ENCODE data around the gene EPHA10. TPM values are rescaled to one million over a fixed set of nuclear protein-coding genes. Genes with fewer than 3 reads are reported as not detected.
"Not testable (repeated sequence)": the region's sequence is repeated elsewhere in the genome, so short reads cannot be mapped to it uniquely, and the experiment has no call there.

The EPHA10 gene
- total RNA-seq, 1 donor from 2014 or later, result not detected

GRCh38 chr1:37718181-37718900 lies 46.6 kb downstream of the EPHA10 start:
- intact Hi-C loops (cut with micrococcal nuclease), result no loop called here

GRCh38 chr1:37717631-37718030 lies 47.3 kb downstream of the EPHA10 start:
- intact Hi-C loops (cut with micrococcal nuclease), result no loop called here

DNA sequence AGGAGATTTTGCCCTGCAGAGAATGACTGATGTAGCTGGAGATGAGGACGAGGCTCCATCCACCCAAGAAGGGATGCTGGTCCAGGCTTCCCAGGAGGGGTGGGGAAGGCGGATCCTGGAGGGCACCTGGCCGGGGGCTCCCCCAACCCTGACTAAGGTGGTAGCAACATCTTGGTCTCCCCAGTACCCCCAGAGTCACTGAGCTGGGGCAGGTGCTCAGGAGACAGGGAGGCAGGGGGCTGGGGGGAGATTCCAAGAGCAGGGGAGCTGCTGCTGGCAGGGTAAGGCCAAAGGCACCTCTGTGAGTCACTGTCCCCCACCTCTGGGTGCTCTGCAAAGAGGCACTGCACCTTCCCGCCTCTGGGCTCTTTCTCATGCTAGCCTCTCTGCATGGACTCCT lies 48.6 kb downstream of the EPHA10 start:
- intact Hi-C loops (cut with micrococcal nuclease), result no loop called here

- intact Hi-C loops (cut with micrococcal nuclease), result no loop called here
Observed at GRCh38 chr1:37714689-37715088, 50.2 kb downstream of the EPHA10 start.

DNA sequence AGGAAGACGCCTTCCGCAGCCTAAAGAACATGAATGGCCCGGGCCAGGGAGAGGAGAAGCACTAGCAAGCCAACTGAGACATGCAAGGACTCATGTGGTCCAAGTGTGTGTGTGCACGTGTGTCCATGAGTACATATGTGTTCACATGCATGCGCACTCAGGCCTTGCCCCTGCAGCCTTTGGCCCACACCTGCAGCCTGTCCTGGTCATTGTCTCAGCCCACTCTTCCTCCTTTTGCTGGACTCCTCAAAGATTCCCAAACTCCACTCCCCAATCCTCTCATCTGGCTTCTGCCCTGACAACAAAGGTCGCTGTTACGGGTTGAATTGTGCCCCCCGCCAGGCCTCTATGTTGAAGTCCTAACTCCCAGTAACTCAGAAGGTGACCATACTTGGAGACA lies 50.7 kb downstream of the EPHA10 start:
- intact Hi-C loops (cut with micrococcal nuclease), result no loop called here

DNA sequence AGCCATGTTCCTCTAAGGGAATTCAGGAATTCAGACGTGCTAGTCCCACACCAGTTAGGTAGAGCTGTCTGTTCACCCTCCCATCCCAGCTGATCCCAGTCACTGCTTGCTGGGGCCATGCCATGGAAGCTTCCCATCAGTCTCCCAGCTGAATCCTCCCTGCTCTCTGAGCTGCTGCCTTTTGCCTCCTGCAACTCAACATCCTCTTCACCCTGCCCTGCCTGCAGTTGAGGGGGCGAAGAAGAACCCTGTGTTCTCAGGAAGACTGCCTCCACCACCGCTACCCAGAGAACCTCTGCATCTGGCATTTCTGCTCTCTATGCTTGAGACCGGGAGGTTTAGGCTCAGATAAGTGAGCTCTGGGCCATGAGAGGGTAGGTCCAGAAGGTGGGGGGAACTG lies 56.4 kb downstream of the EPHA10 start:
- intact Hi-C loops (cut with micrococcal nuclease), result no loop called here

GRCh38 chr1:37705399-37705798 lies 59.5 kb downstream of the EPHA10 start:
- intact Hi-C loops (cut with micrococcal nuclease), result no loop called here

GRCh38 chr1:37704966-37705365 lies 60.0 kb downstream of the EPHA10 start:
- intact Hi-C loops (cut with micrococcal nuclease), result no loop called here

GRCh38 chr1:37703061-37703460 lies 61.9 kb downstream of the EPHA10 start:
- intact Hi-C loops (cut with micrococcal nuclease), result no loop called here

DNA sequence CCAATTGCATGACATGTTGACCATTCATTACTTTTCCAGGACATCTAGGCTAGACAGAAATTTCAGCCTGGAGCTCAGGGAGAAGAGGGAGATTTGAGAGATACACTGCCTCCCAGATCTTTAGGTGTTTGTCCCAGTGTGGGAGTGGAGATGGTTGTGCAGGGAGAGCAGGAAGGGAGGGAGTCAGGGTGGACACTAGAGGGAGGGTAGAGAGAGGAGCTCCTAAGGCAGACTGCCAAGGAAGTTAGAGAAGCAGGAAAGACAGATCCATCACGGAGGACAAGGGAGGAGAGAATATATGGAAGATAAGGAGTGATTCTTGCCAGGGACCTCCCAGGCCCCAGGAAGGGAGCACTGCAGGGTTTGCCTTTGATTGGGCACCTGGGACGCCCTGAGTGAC lies 63.9 kb downstream of the EPHA10 start:
- intact Hi-C loops (cut with micrococcal nuclease), result no loop called here

- intact Hi-C loops (cut with micrococcal nuclease), result no loop called here
Observed at GRCh38 chr1:37699147-37699546, 65.8 kb downstream of the EPHA10 start.

DNA sequence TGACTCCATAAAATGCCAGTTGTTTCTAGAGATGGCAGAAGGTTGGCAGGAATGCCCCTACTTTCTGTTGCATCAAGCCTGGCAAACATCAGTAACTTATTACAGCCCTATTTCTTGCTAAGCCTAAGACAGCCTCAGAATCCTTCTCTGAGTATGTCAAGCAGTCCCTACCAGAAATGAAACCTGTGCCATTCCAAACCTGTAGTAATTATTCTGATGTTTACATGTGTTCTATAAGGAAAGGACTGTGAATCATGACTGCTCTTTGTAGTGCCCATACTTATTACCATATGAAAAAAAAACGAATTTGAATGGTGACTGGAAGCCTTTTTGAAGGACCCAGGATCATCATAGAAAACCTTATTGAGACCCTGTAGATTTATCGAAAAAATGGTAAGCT lies 67.2 kb downstream of the EPHA10 start:
- intact Hi-C loops (cut with micrococcal nuclease), result no loop called here

- intact Hi-C loops (cut with micrococcal nuclease), result no loop called here
Observed at GRCh38 chr1:37697090-37697489, 67.8 kb downstream of the EPHA10 start.

- intact Hi-C loops (cut with micrococcal nuclease), result loop anchor here (1.0 to 5.0 kb wide), 9 partner anchors 98 to 1546 kb away; partner anchors contain the start of genes GNL2, MRPS15, MTF1 and SNIP1
Observed at GRCh38 chr1:37692834-37693175, 72.1 kb downstream of the EPHA10 start.

DNA sequence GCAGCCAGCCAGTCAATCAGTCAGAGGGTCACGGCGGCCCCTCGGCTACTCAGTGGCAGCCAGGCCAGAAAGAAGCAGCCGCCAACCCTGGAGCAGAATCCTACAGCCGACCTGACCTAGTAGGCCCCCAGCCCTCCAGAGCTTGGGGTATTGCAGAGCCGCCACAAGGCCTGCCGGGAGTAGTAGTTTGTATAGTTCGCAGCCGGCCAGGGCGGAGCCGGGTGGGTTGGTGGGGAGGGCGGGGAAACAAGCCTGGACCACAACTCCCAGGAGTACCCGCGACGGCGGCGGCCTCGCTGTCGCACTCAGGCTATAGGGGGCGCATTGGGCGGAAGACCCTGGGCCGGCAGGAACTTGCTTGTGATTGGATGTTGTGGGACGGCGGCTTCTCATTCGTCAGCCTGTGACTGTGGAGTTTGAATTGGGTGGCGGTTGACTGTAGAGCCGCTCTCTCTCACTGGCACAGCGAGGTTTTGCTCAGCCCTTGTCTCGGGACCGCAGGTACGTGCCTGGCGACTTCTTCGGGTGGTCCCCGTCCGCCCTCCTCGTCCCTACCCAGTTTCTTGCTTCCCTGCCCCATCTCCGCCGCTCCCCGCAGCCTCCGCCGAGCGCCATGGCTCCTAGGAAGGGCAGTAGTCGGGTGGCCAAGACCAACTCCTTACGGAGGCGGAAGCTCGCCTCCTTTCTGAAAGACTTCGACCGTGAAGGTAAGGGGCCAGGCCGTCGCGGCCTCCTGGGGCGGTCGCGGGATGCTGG lies 72.7 kb downstream of the EPHA10 start, which contains the start of gene CDCA8:
CDCA8 (plus strand) TSS at position 439 of the 756 bp plus-strand sequence; CDS start at position 614, 175 bp downstream.
- intact Hi-C loops (cut with micrococcal nuclease), result loop anchor here (1.0 to 5.0 kb wide), 9 partner anchors 97 to 1545 kb away; partner anchors contain the start of genes GNL2, MRPS15, MTF1 and SNIP1

DNA sequence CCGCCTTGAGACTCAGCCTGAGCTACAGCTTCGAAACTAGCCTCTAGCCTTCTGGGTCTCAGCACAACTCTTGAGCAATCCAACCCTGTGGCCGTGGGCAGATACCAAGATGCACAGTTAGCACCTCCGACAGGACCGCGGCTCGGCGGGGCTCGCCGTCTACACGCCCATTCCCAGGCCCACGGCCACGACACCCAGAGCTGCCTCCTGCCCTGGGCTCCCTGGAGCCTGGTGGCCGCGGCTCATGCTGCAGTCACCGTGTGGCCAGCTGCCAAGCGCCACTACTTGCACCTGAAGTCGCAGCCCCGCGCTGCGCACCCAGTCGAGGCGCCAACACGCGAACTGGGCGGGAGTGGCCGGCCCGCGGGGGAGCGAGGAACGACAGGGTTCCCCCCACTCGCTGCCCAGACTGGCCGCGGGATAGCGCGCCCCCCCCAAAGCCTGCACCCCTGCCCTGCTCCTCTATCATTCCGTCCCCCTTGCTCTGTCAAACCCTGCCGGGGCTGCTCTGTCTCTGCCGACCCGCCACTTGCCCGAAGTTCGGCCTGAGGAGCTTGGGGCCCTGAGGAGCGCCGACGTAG lies 73.3 kb downstream of the EPHA10 start:
- intact Hi-C loops (cut with micrococcal nuclease), result loop anchor here (1.0 to 5.0 kb wide), 9 partner anchors 96 to 1544 kb away; partner anchors contain the start of genes GNL2, MRPS15, MTF1 and SNIP1

- intact Hi-C loops (cut with micrococcal nuclease), result no loop called here
Observed at GRCh38 chr1:37688926-37689325, 76.0 kb downstream of the EPHA10 start.

DNA sequence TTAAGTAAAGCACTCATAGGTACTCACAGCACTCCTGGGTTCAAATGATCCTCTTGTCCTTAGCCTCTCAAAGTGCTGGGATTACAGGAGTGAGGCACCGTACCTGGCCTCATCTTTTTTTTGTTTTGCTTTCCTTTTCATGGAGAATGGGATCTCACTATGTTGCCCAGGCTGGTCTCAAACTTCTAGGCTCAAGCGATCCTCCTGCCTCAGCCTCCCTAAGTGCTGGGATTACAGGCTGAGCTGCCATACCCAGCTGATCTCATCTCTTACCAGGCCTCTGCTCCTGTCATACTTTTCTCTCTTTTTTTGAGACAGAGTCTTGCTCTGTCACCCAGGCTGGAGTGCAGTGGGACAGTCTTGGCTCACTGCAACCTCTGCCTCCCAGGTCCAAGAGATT lies 77.2 kb downstream of the EPHA10 start:
- intact Hi-C loops (cut with micrococcal nuclease), result not testable (repeated sequence)

DNA sequence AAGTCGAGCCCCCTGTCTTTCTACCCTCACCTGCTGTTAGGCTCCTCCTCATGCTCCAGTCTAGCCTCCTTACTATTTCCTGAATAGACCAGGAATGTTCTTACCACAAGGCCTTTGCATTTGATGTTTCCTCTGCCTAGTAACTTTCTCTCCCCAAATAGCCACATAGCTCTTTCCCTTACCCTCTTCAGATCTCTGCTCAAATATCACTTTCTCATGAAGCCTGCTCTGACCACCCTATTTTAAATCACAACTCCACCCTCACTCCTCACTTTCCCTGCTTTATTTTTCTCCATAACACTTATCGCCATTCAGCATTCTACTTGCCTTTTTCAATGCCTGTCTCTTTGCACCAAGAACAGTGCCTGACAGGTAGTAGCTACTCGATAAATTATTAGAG lies 79.2 kb downstream of the EPHA10 start:
- intact Hi-C loops (cut with micrococcal nuclease), result no loop called here

DNA sequence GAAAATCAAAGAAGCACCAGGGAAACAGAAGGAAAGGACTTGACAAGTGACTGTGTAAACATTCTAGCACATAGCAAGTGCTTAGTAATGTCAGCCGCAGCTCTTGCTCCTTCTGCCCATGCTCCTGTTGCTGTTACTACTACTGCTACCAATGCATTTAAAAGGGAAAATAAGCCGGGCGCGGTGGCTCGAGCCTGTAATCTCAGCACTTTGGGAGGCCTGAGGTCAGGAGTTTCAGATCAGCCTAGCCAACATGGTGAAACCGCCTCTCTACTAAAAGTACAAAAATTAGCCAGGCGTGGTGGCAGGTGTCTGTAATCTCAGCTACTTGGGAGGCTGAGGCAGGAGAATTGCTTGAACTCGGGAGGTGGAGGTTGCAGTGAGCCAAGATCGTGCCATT lies 80.7 kb downstream of the EPHA10 start:
- intact Hi-C loops (cut with micrococcal nuclease), result not testable (repeated sequence)

DNA sequence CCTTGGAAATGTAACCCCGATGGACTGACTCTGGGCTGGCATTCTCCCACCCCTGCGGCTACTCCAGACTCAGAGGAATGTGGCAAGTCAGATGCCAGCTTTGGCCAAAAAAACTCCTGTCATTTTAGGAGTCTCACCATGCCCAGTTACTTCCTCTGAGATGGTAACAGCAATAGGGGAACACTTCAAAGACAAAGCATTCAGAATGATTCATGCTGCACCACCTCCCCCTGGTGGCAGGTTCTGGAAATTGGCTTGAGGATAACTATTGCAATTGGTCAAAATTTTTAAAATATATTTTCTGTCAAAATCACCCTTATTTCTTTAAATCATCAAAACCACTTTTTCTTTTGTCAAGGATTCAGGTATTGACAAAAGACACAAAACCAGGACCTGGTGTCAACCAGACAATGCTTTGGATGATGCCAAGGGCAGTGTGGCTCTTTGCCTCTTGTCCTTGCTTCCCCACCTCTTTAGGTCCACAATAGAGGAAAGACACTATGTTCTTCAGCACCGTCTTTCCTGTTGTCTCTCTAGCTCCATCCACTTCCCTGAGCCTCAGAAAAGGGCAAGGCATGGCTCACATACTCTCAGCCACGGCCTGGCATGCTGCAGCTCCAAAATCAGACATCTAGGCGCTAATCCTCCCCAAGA lies 82.5 kb downstream of the EPHA10 start:
- intact Hi-C loops (cut with micrococcal nuclease), result loop anchor here (1.0 kb wide), 3 partner anchors 79 to 227 kb away; no protein-coding TSS in a partner anchor

DNA sequence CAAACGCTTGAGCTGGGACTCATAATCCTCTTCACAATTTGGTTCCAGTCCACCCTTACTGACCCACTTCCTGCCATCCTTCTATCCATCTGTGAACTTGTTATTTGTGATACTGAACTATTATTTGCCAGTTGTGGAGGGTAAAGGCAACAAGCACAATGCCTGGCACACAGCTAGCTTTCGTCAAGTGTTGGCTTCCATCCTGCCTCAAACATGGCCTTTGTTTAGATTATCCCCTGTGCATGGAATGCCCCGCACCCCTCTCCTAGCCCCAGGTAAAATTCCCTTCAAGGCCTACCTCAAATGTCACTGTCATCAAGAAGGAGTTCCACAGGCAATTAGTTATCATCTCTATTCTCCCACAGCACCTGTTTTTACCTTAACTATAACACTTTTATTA lies 84.0 kb downstream of the EPHA10 start:
- intact Hi-C loops (cut with micrococcal nuclease), result no loop called here

Measured in T-helper 2 cell treated with Interferon-gamma antibody and Interleukin-4, amounts not matched to agents 100 ng/mL and 5 ng/mL, for 36 hours (primary cell).